ENCODE measurements around the gene SLC1A4.
"Not testable (repeated sequence)": the region's sequence is repeated elsewhere in the genome, so short reads cannot be mapped to it uniquely, and the experiment has no call there.

SLC1A4 gene

DNA sequence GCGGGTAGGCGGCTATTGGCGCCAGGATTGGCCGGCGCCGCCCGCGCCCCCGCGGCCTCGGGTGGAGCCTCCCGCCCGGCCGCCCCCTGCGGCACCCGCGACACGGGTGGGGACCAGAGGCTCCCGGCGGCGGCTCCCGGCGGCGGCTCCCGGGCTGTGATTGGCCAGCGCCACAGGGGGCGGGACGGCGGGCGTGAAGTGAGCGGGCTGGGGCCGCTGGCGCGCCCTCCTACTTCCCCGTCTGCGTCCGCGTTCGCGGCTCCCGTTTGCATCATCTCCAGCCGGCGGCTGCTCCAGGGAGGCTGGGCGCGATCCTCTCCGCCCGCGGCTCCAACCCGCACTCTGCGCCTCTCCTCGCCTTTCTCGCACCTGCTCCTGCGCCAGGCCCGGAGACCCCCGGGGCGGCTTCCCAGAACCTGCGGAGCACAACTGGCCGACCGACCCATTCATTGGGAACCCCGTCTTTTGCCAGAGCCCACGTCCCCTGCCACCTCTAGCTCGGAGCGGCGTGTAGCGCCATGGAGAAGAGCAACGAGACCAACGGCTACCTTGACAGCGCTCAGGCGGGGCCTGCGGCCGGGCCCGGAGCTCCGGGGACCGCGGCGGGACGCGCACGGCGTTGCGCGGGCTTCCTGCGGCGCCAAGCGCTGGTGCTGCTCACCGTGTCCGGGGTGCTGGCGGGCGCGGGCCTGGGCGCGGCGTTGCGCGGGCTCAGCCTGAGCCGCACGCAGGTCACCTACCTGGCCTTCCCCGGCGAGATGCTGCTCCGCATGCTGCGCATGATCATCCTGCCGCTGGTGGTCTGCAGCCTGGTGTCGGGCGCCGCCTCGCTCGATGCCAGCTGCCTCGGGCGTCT, at the start of gene SLC1A4:
TSS of gene SLC1A4 (plus strand) at position 274 of the 856 bp plus-strand sequence. CDS start at position 519, 245 bp downstream.
- peak; percentile 54 for DNase-seq (ENCODE audit: low read depth)

GRCh38 chr2:64941143-64941542, 48.1 kb upstream of the SLC1A4 start:
- no peak for DNase-seq (ENCODE audit: low read depth)

- DNase-seq (ENCODE audit: low read depth): no peak
These were observed 47.4 kb upstream of the SLC1A4 start for GRCh38 chr2:64941801-64942200.

GRCh38 chr2:64942693-64943092, 46.5 kb upstream of the SLC1A4 start:
- no peak for DNase-seq (ENCODE audit: low read depth)

DNA sequence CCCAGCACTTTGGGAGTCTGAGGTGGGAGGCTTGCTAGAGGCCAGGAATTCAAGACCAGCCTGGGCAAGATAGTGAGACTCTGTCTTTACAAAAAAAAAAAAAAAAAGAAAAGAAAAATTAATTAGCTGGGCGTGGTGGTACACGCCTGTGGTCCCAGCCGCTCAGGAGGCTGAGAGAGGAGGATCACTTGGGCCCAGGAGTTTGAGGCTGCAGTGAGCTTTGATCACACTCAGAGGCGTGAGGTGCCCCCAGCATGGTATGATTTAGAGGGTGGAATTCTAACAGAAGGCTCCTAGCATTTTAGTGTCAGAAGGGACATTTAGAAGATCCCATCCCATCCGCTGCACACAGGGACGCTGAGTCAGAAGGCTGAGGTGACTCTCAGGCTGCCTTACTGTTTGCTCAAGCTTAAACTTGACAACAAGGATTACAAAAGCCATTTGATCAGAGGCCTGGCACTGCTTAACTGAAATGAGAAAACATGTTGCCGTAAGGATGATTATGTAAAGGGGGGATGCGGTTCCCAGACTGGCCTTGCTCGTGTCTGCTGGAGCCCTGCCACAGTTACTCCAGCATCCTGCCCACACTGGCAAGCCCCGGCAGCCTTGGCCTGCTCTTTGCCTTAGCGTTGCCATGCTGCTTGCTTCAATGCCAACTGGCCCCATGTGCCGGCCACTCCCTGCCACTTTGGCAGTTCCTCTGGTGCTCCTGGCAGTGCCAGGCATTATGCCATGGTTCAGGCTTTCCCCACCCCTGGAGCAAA, 45.6 kb upstream of the SLC1A4 start:
- DNase-seq (ENCODE audit: low read depth): peak; percentile 27

DNA sequence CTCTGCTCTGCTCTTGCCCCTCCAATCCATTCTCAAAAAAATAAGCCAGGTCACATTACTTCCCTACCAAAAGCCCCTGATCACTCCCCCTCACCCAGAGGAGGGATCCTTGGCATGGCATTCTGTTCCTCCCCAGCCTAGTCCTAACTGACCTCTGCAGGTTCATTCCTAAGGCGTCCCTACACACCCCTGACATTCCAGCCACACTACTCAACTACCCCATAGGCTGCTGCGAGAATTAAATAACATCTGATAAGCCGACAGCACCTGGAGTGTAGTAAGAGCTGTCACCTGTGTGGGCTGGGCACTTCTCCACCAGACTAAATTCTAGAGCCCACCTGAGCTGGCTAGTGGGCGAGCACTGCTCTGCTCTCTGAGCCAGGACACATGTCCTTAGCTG, 44.7 kb upstream of the SLC1A4 start:
- DNase-seq (ENCODE audit: low read depth): no peak

GRCh38 chr2:64945973-64946768, 43.0 kb upstream of the SLC1A4 start:
- DNase-seq (ENCODE audit: low read depth): no peak

GRCh38 chr2:64946769-64947247, 42.4 kb upstream of the SLC1A4 start:
- no peak for DNase-seq (ENCODE audit: low read depth)

- no peak for DNase-seq (ENCODE audit: low read depth)
These were observed 41.3 kb upstream of the SLC1A4 start for GRCh38 chr2:64947885-64948284.

- no peak for DNase-seq (ENCODE audit: low read depth)
These were observed 38.7 kb upstream of the SLC1A4 start for GRCh38 chr2:64950226-64951160.

DNA sequence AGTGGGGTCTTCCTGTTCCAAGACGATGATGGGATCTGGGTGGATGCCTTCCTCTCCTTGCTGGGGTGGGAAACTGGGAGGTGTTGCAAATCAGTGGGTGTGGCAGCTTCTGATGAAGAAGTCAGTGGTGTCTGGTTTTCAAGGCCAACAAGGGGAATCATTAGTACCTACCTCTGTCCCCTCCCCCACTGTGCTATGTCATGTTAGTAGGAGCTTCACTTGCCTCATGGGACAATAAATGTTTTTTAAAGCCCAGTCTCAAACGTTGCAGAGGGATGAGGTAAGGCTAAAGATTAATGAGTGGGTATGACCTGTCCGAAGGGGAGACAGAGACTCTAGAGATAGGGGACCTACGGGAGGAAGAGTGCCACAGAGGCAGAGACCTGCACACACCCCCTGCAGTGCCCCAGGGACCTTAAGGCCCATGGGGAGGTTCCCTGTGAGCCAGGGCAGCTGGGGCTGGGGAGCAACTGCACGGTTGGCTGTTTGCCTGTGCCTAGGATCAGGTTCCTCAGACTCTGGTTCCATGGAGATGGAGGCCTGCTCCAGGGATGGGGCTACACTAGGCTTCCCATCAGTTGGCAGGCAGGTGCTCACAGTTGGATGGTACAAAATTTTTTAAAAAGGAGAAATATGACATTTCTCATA, 37.8 kb upstream of the SLC1A4 start:
- no peak for DNase-seq (ENCODE audit: low read depth)

GRCh38 chr2:64952096-64952495, 37.1 kb upstream of the SLC1A4 start:
- DNase-seq (ENCODE audit: low read depth): no peak

DNA sequence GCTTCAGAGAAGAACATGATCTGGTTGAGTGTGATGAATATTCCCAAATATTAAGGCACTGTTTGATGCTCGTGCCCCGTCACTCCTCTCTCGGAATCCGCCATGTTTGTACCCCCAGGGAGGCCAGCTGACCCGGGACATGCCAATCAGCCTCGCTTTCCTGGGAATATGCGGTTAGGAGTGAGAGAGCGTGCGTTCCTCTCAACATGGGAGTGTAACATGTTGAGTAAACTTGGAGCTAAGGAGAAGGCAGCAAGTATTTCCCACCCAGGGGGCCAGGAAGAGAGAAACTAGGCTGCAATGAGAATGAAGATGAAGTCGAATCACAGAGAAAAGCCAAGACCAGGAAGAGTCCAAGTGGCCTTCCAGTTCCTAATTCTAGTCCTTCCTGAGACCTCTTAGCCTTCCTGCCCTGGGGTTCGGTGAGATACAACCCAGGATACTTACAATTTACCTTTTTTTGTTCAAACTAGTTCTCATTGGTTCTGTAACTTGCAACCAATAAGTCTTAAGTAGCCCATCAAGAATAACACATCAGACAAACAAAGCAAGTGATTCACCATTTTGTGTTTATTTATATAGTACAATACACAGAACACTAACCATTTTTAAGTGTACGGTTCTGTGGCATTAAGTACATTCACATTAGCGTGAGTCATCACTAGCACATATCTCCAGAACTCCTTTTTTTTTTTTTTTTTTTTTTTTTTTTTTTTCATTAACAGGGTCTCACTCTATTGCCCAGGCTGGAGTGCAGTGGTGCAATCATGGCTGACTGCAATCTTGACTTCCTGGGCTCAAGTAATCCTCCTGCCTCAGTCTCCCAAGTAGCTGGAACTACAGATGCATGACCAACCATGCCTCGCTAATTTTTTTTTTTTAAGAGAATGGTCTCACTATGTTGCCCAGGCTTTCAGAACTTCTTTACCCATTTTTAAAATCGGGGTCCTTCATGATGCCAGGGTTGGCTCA, 36.4 kb upstream of the SLC1A4 start:
- DNase-seq (ENCODE audit: low read depth): peak; percentile 58

GRCh38 chr2:64955467-64955866, 33.7 kb upstream of the SLC1A4 start:
- no peak for DNase-seq (ENCODE audit: low read depth)

DNA sequence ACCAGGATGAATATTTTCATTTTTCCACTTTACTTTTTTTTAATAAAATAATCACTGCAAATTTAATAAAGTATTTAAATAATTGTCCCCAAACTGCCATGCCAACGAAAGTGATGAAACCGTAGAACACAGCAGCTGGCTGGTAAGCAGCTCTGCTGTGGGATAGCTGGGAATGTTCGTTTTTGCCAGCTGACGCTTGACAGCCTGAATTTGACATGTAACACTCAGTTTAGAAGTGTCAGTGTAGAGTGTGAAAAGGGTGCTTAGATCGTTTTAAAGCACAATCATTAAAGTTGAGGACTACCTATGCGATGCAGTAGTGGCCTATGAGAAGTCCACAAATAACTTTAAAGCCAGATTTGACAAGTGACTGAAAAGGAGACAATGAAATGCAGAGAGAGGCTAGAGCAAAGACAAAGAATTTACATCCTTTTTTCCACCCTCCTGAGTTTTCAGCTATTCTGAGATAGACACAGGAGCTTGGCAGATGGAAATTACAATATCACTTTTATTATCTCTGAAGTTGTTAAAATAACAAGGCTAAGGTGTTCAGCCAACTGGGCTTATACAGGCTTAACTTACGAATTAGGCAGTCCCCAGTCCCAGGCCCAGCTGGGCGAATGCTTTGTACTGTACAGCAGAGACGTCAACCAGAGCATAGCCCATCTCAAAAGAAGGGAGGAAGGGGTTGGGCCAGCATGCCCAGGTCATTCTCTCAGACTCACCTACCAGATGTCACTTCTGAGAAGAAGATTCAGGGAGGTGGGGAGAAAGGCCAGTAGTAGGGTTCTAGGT, 31.9 kb upstream of the SLC1A4 start:
- DNase-seq (ENCODE audit: low read depth): no peak

- no peak for DNase-seq (ENCODE audit: low read depth)
These were observed 30.6 kb upstream of the SLC1A4 start for GRCh38 chr2:64958556-64958955.

DNA sequence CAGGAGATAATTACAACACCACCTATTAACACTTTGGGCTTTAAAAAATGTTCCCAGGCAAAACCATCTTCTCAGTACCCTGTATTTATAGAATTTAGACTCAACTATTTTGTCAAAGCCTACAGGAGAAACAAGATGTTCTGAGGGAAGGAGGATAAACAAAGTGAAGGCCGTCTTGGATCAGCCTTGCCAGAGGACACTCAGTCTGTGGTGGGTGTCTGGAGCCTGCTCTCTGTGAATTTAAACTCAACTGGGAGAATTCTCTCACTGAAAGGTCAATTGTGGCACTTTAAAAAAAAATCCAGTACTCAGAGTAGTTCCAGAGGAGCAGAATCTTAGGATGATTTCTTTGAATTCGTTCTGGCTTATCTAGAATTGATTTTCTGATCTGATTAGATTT, 28.4 kb upstream of the SLC1A4 start:
- DNase-seq (ENCODE audit: low read depth): no peak

- DNase-seq (ENCODE audit: low read depth): not testable (repeated sequence)
These were observed 26.1 kb upstream of the SLC1A4 start for GRCh38 chr2:64963138-64963537.

DNA sequence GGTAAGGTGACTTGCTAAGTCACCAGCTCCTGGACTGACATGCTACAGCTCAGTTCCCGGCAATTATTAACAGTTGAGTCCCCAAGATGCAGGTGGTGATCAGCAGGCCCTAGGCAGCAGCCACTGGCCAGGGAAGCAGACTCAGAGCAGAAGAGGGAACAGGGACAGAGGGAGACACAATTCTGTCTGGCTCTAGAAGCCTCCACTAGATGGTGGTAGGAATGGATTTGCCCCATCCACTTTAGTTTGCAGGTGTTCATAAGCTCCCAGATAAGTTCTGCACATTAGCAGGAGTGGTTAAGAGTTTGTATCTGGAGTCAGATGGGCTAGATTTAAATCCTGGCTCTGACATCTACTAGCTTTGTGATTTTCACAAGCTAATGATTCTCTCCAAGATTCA, 25.5 kb upstream of the SLC1A4 start:
- no peak for DNase-seq (ENCODE audit: low read depth)

All from fibroblast of the conjunctiva (primary cell).